ENCODE results near the gene GABRR3. TPM values are rescaled to one million over a fixed set of nuclear protein-coding genes. Genes with fewer than 3 reads are reported as not detected.

Gene GABRR3
- total RNA-seq, 1 experiment from 2014 or later: not detected

- Histone ChIP-seq H3K36me3 (ENCODE audit: low read depth, low read length) (no peaks in the 10 kb centered on the region), H3K9me2 (replicated peaks; ENCODE audit: low read length) (no peaks in the 10 kb centered on the region), H3K4me2 (ENCODE audit: low read length) (no peak overlapping the region), H3K27ac (ENCODE audit: low read length) (no peak overlapping the region), H3K4me3 (ENCODE audit: low read length) (no peak overlapping the region), H3K4me1 (ENCODE audit: insufficient read depth, low read length) (no peaks in the 10 kb centered on the region), H3K9ac (ENCODE audit: low read length) (no peak overlapping the region), H4K20me1 (ENCODE audit: low read length) (no peaks in the 10 kb centered on the region), H2AFZ (ENCODE audit: low read length) (no peak overlapping the region), H3K27me3 (ENCODE audit: low read length) (peaks cover 11% of the 10 kb centered on the region; the same call in 1 of the 2 replicates), H3K9me3 (ENCODE audit: low read length) (no peaks in the 10 kb centered on the region), H3F3A (ENCODE audit: low read length, unreplicated experiment) (no peaks in the 10 kb centered on the region), H3K79me2 (ENCODE audit: low read length) (no peaks in the 10 kb centered on the region)
- no TSS peak for BruUV-seq (replicated peaks)
- no peak for TF ChIP-seq EZH2 (IDR thresholded peaks at IDR 0.05; ENCODE audit: low read length, unreplicated experiment)
- TF ChIP-seq EZH2phosphoT487 (IDR thresholded peaks at IDR 0.05; ENCODE audit: borderline replicate concordance, low read length): no peak
- no peak for TF ChIP-seq CTCF (conservative IDR thresholded peaks at IDR 0.05; ENCODE audit: low read depth, low read length)
- ChIA-PET POLR2A (ENCODE audit: unreplicated experiment) (interaction anchor here (0.6 kb wide), 1 partner anchor 195 kb away, joined by 5 read pairs; no protein-coding TSS in a partner anchor), CTCF (interaction anchor here (0.5 kb wide), 1 partner anchor 18 kb away, joined by 3 read pairs; no protein-coding TSS in a partner anchor)
- intact Hi-C loops (cut with micrococcal nuclease): no loop called here
- DNase-seq (no peak), ATAC-seq (no peak)
These were observed 30.4 kb downstream of the GABRR3 start for GRCh38 chr3:98004721-98005120.

GRCh38 chr3:98003306-98003969 is 31.7 kb downstream of the GABRR3 start:
- TF ChIP-seq EZH2phosphoT487 (IDR thresholded peaks at IDR 0.05; ENCODE audit: borderline replicate concordance, low read length) (no peak), CTCF (conservative IDR thresholded peaks at IDR 0.05; ENCODE audit: low read depth, low read length) (no peak), EZH2 (IDR thresholded peaks at IDR 0.05; ENCODE audit: low read length, unreplicated experiment) (no peak)
- Histone ChIP-seq H3K9me2 (replicated peaks; ENCODE audit: low read length) (no peaks in the 10 kb centered on the region), H3K27ac (ENCODE audit: low read length) (no peak overlapping the region), H2AFZ (ENCODE audit: low read length) (no peak overlapping the region), H3K9ac (ENCODE audit: low read length) (no peak overlapping the region), H3K27me3 (ENCODE audit: low read length) (peaks cover 13% of the 10 kb centered on the region; the same call in 1 of the 2 replicates), H3F3A (ENCODE audit: low read length, unreplicated experiment) (no peaks in the 10 kb centered on the region), H3K79me2 (ENCODE audit: low read length) (no peaks in the 10 kb centered on the region), H3K36me3 (ENCODE audit: low read depth, low read length) (no peaks in the 10 kb centered on the region), H4K20me1 (ENCODE audit: low read length) (no peaks in the 10 kb centered on the region), H3K4me2 (ENCODE audit: low read length) (no peak overlapping the region), H3K4me3 (ENCODE audit: low read length) (no peak overlapping the region), H3K4me1 (ENCODE audit: insufficient read depth, low read length) (no peaks in the 10 kb centered on the region), H3K9me3 (ENCODE audit: low read length) (no peaks in the 10 kb centered on the region)
- CTCF ChIA-PET: no interaction called here
- ATAC-seq: no peak
- POLR2A ChIA-PET (ENCODE audit: unreplicated experiment): interaction anchor here (0.6 kb wide), 1 partner anchor 14 kb away, joined by 3 read pairs; no protein-coding TSS in a partner anchor
- no peak for DNase-seq
- no TSS peak for BruUV-seq (replicated peaks)
- intact Hi-C loops (cut with micrococcal nuclease): no loop called here

- no peak for DNase-seq
- Histone ChIP-seq H3K79me2 (ENCODE audit: low read length) (no peaks in the 10 kb centered on the region), H3K9me2 (replicated peaks; ENCODE audit: low read length) (no peaks in the 10 kb centered on the region), H3K36me3 (ENCODE audit: low read depth, low read length) (no peaks in the 10 kb centered on the region), H2AFZ (ENCODE audit: low read length) (no peak overlapping the region), H3K4me3 (ENCODE audit: low read length) (no peak overlapping the region), H3K4me1 (ENCODE audit: insufficient read depth, low read length) (no peaks in the 10 kb centered on the region), H3F3A (ENCODE audit: low read length, unreplicated experiment) (no peaks in the 10 kb centered on the region), H3K27me3 (ENCODE audit: low read length) (peaks cover 13% of the 10 kb centered on the region; the same call in 1 of the 2 replicates), H3K4me2 (ENCODE audit: low read length) (no peak overlapping the region), H3K9me3 (ENCODE audit: low read length) (no peaks in the 10 kb centered on the region), H4K20me1 (ENCODE audit: low read length) (no peaks in the 10 kb centered on the region), H3K9ac (ENCODE audit: low read length) (no peak overlapping the region), H3K27ac (ENCODE audit: low read length) (no peak overlapping the region)
- POLR2A ChIA-PET (ENCODE audit: unreplicated experiment): no interaction called here
- no peak for TF ChIP-seq EZH2 (IDR thresholded peaks at IDR 0.05; ENCODE audit: low read length, unreplicated experiment)
- no peak for TF ChIP-seq CTCF (conservative IDR thresholded peaks at IDR 0.05; ENCODE audit: low read depth, low read length)
- TF ChIP-seq EZH2phosphoT487 (IDR thresholded peaks at IDR 0.05; ENCODE audit: borderline replicate concordance, low read length): no peak
- CTCF ChIA-PET: no interaction called here
- intact Hi-C loops (cut with micrococcal nuclease): no loop called here
- no peak for ATAC-seq
- no TSS peak for BruUV-seq (replicated peaks)
These were observed 32.4 kb downstream of the GABRR3 start for GRCh38 chr3:98002717-98003116.

All from PC-3 (cell line).